H9 (cell line): ENCODE data around the gene IGSF22. TPM values are rescaled to one million over a fixed set of nuclear protein-coding genes. Genes with fewer than 3 reads are reported as not detected.
A peak's percentile ranks its signal among the peaks of the same experiment; 100 is the strongest.
"Not testable (repeated sequence)": the region's sequence is repeated elsewhere in the genome, so short reads cannot be mapped to it uniquely, and the experiment has no call there.

Experiments used
- DNase-seq: peaks from one replicate; pipeline ENCODE4 v3.0.0-alpha.2; 2017
- H2AFZ ChIP-seq: one replicate; pipeline ENCODE4 v1.6.1; 2013; ENCODE audit warnings: mild to moderate bottlenecking, low read length, control low read depth, moderate library complexity
- H2AK5ac ChIP-seq: 2 replicates; pipeline ENCODE4 v1.6.1; 2013; ENCODE audit warnings: low read length, control low read depth, mixed read lengths; ENCODE audit not compliant: insufficient read length
- H2BK120ac ChIP-seq: one replicate; pipeline ENCODE4 v1.6.1; 2013; ENCODE audit warnings: low read depth, mild to moderate bottlenecking, low read length, control low read depth, inconsistent platforms; ENCODE audit not compliant: poor library complexity, severe bottlenecking
- H2BK12ac ChIP-seq: 2 replicates; pipeline ENCODE4 v1.6.1; 2013; ENCODE audit warnings: low read length, control low read depth, mixed read lengths, low read depth; ENCODE audit not compliant: insufficient read length
- H2BK15ac ChIP-seq: 2 replicates; pipeline ENCODE4 v1.6.1; 2013; ENCODE audit warnings: low read depth, low read length, control low read depth
- H2BK20ac ChIP-seq: one replicate; pipeline ENCODE4 v1.6.1; 2013; ENCODE audit warnings: low read depth, mild to moderate bottlenecking, low read length, control low read depth, inconsistent platforms; ENCODE audit not compliant: poor library complexity, severe bottlenecking
- H2BK5ac ChIP-seq: 2 replicates; pipeline ENCODE4 v1.6.1; 2013; ENCODE audit warnings: low read length, control low read depth, mixed read lengths; ENCODE audit not compliant: insufficient read length
- H3K14ac ChIP-seq: 2 replicates; pipeline ENCODE4 v1.6.1; 2013; ENCODE audit warnings: low read length, control low read depth; ENCODE audit not compliant: insufficient read depth
- H3K18ac ChIP-seq: 2 replicates; pipeline ENCODE4 v1.6.1; 2013; ENCODE audit warnings: low read depth, mild to moderate bottlenecking, mixed read lengths, low read length, control low read depth; ENCODE audit not compliant: insufficient read length
- H3K23ac ChIP-seq: 2 replicates; pipeline ENCODE4 v1.6.1; 2013; ENCODE audit warnings: low read length, control low read depth, mixed read lengths, low read depth; ENCODE audit not compliant: insufficient read length
- H3K23me2 ChIP-seq: 2 replicates; pipeline ENCODE4 v1.6.1; 2013; ENCODE audit warnings: low read depth, mild to moderate bottlenecking, mixed read lengths, low read length, control low read depth; ENCODE audit not compliant: insufficient read length, poor library complexity, severe bottlenecking
- H3K27ac ChIP-seq: 2 replicates; pipeline ENCODE4 v1.5.1; 2013; ENCODE audit warnings: low read length, control low read depth, mixed read lengths, low read depth; ENCODE audit not compliant: insufficient read length
- H3K27me3 ChIP-seq: 2 replicates; pipeline ENCODE4 v1.6.1; 2013; ENCODE audit warnings: low read length, control low read depth, inconsistent platforms; ENCODE audit not compliant: insufficient read depth
- H3K4ac ChIP-seq: 2 replicates; pipeline ENCODE4 v1.6.1; 2013; ENCODE audit warnings: low read depth, mild to moderate bottlenecking, control low read depth, inconsistent platforms, low read length, moderate library complexity
- H3K4me1 ChIP-seq: 2 replicates; pipeline ENCODE4 v1.6.1; 2013; ENCODE audit warnings: low read length, control low read depth, inconsistent platforms; ENCODE audit not compliant: insufficient read depth
- H3K4me2 ChIP-seq: 2 replicates; pipeline ENCODE4 v1.6.1; 2013; ENCODE audit warnings: low read length, control low read depth, mixed read lengths; ENCODE audit not compliant: insufficient read length, insufficient read depth
- H3K56ac ChIP-seq: 2 replicates; pipeline ENCODE4 v1.6.1; 2013; ENCODE audit warnings: low read depth, mild to moderate bottlenecking, mixed read lengths, low read length, control low read depth; ENCODE audit not compliant: insufficient read length
- H3K79me1 ChIP-seq: 2 replicates; pipeline ENCODE4 v1.6.1; 2013; ENCODE audit warnings: low read depth, mild to moderate bottlenecking, moderate library complexity, low read length, control low read depth, inconsistent platforms; ENCODE audit not compliant: insufficient read depth, poor library complexity, severe bottlenecking
- H3K79me2 ChIP-seq: 2 replicates; pipeline ENCODE4 v1.6.1; 2013; ENCODE audit warnings: low read length, control low read depth, inconsistent platforms; ENCODE audit not compliant: insufficient read depth
- H3K9ac ChIP-seq: 2 replicates; pipeline ENCODE4 v1.6.1; 2013; ENCODE audit warnings: low read length, control low read depth, mixed read lengths; ENCODE audit not compliant: insufficient read length; ENCODE audit errors: extremely low read depth
- H3K9me3 ChIP-seq: one replicate; pipeline ENCODE4 v1.6.1; 2013; ENCODE audit warnings: low read depth, low read length, inconsistent platforms; ENCODE audit not compliant: control insufficient read depth
- H3T11ph ChIP-seq: one replicate; pipeline ENCODE4 v1.6.1; 2013; ENCODE audit warnings: mild to moderate bottlenecking, low read length, control low read depth, inconsistent platforms
- H4K20me1 ChIP-seq: one replicate; pipeline ENCODE4 v1.6.1; 2013; ENCODE audit not compliant: control insufficient read depth, insufficient read length, insufficient read depth
- H4K5ac ChIP-seq: 2 replicates; pipeline ENCODE4 v1.6.1; 2013; ENCODE audit warnings: low read depth, mild to moderate bottlenecking, mixed read lengths, low read length, control low read depth; ENCODE audit not compliant: insufficient read length
- H4K8ac ChIP-seq: replicated peaks from 2 replicates; pipeline ENCODE4 v1.6.1; 2013; ENCODE audit warnings: low read length, control low read depth, mixed read lengths, low read depth; ENCODE audit not compliant: insufficient read length
- H4K91ac ChIP-seq: 2 replicates; pipeline ENCODE4 v1.6.1; 2013; ENCODE audit warnings: low read depth, mild to moderate bottlenecking, moderate library complexity, mixed read lengths, low read length, control low read depth; ENCODE audit not compliant: insufficient read length
- H3K27ac Mint-ChIP-seq, 3 experiments: 2 replicates in 2 of 3; 3 replicates in 1 of 3; pipeline ENCODE4 v1.8.0; 2020 to 2021; ENCODE audit warnings: mixed read lengths in 3 of 3, mild to moderate bottlenecking in 1 of 3, moderate library complexity in 1 of 3
- H3K27me3 Mint-ChIP-seq: 2 replicates; pipeline ENCODE4 v1.8.0; 2021; ENCODE audit warnings: low read depth, mild to moderate bottlenecking, moderate library complexity, mixed read lengths
- H3K36me3 Mint-ChIP-seq, 3 experiments: 2 replicates in 2 of 3; 3 replicates in 1 of 3; pipeline ENCODE4 v1.8.0; 2020 to 2021; ENCODE audit warnings: low read depth in 3 of 3, mixed read lengths in 3 of 3; ENCODE audit not compliant: insufficient read depth in 1 of 3
- H3K4me1 Mint-ChIP-seq, 2 experiments: 2 replicates each; pipeline ENCODE4 v1.8.0; 2020; ENCODE audit warnings: mixed read lengths in 2 of 2
- H3K4me3 Mint-ChIP-seq, 2 experiments: 2 replicates in 1 of 2; 3 replicates in 1 of 2; pipeline ENCODE4 v1.8.0; 2020 to 2021; ENCODE audit warnings: mild to moderate bottlenecking in 2 of 2, mixed read lengths in 2 of 2, moderate library complexity in 1 of 2
- H3K9me3 Mint-ChIP-seq, 2 experiments: 2 replicates in 1 of 2; 3 replicates in 1 of 2; pipeline ENCODE4 v1.8.0; 2020; ENCODE audit warnings: mild to moderate bottlenecking in 2 of 2, mixed read lengths in 2 of 2, moderate library complexity in 1 of 2
- WGBS: extraction: QIAGEN DNeasy Blood & Tissue Kit; methylation state at CpG from one replicate; pipeline ENCODE4 v1.1.7; 2013; ENCODE audit warnings: missing lambda C conversion rate, low lambda C conversion rate, mixed read lengths; ENCODE audit not compliant: insufficient read length; ENCODE audit errors: extremely low coverage; 5-methylcytosine and 5-hydroxymethylcytosine counted together
- total RNA-seq: library from RNA; stranded (reverse); gene quantifications from 2 replicates; pipeline ENCODE4 v1.2.1, GENCODE V29; 2021
- TF ChIP-seq, protein P1 (sequence below): fragments of 200-600 bp; sonication (generic); conservative IDR thresholded peaks from 3 replicates; pipeline ENCODE4 v1.8.0; 2021; ENCODE audit warnings: antibody characterized with exemption, mild to moderate bottlenecking

The IGSF22 gene
- total RNA-seq, 1 experiment from 2014 or later: 0.35 TPM

DNA sequence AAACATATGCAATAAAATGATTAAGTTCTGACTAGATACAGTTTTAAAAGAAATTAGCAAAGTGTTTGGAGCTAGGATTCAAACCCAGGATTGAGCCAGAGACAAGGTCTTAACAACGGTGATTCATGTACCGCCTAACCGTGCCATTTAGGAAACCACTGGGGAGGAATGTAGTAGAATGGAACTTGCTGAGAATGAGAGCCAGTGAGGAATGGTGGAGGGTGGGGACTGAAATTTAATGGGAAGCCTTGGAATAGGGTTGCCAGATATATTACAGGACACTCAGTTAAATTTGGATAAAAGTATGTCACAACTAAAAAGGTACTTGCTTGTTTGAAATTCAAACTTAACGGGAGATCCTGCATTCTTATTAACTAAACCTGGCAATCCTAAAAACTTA, 57.9 kb downstream of the IGSF22 start:
- Histone ChIP-seq H3K23me2 (no peaks in the 10 kb centered on the region), H4K91ac (no peak overlapping the region), H2AFZ (no peak overlapping the region), H3K56ac (no peak overlapping the region), H2BK20ac (no peak overlapping the region), H3K9ac (no peak overlapping the region), H4K5ac (no peak overlapping the region), H3K27me3 (no peaks in the 10 kb centered on the region), H4K20me1 (no peaks in the 10 kb centered on the region), H3K4me1 (no peaks in the 10 kb centered on the region), H2BK12ac (no peak overlapping the region), H3K4me2 (no peak overlapping the region), H3K79me2 (no peaks in the 10 kb centered on the region), H3T11ph (no peak overlapping the region), H3K27ac (no peak overlapping the region), H3K79me1 (no peaks in the 10 kb centered on the region), H3K23ac (no peak overlapping the region), H3K4ac (no peak overlapping the region), H3K9me3 (no peaks in the 10 kb centered on the region), H3K18ac (no peak overlapping the region), H4K8ac (no peak overlapping the region), H2BK5ac (no peak overlapping the region), H3K14ac (no peak overlapping the region), H2BK15ac (no peak overlapping the region), H2BK120ac (no peak overlapping the region), H2AK5ac (no peak overlapping the region)
- WGBS: no CpG with 5 or more reads among the region's 4 CpGs
- Mint-ChIP-seq H3K4me3 (no peak overlapping the region), H3K27me3 (peaks cover 9% of the 10 kb centered on the region), H3K27ac (0 out of 7 replicates have a peak overlapping the region, but pooled peaks of 1 of the 3 experiments have one; percentile 45), H3K4me1 (peaks cover 14 to 15% of the 10 kb centered on the region in 2 experiments), H3K36me3 (no peaks in the 10 kb centered on the region), H3K9me3 (no peaks in the 10 kb centered on the region)
- TF ChIP-seq, protein P1, sequence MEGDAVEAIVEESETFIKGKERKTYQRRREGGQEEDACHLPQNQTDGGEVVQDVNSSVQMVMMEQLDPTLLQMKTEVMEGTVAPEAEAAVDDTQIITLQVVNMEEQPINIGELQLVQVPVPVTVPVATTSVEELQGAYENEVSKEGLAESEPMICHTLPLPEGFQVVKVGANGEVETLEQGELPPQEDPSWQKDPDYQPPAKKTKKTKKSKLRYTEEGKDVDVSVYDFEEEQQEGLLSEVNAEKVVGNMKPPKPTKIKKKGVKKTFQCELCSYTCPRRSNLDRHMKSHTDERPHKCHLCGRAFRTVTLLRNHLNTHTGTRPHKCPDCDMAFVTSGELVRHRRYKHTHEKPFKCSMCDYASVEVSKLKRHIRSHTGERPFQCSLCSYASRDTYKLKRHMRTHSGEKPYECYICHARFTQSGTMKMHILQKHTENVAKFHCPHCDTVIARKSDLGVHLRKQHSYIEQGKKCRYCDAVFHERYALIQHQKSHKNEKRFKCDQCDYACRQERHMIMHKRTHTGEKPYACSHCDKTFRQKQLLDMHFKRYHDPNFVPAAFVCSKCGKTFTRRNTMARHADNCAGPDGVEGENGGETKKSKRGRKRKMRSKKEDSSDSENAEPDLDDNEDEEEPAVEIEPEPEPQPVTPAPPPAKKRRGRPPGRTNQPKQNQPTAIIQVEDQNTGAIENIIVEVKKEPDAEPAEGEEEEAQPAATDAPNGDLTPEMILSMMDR: no peak
- no peak for DNase-seq

DNA sequence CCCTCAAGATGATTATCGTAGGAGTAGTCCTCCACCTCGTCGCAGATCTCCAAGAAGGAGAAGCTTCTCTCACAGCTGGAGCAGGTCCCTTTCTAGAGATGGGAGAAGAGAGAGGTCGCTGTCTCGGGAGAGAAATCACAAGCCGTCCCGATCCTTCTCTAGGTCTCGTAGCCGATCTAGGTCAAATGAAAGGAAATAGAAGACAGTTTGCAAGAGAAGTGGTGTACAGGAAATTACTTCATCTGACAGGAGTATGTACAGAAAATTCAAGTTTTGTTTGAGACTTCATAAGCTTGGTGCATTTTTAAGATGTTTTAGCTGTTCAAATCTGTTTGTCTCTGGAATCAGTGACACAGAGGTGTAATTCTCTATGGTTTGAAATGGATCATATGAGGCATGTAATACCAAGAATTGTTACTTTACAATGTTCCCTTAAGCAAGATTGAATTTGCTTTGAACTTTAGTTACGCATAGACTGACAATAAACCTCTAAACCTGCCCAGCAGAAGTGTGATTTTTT, 60.6 kb downstream of the IGSF22 start:
- not testable (repeated sequence) for H2AFZ ChIP-seq, H3K36me3 Mint-ChIP-seq, H2BK20ac ChIP-seq, H3K14ac ChIP-seq, H2AK5ac ChIP-seq, H4K5ac ChIP-seq, H3K9me3 ChIP-seq, H4K20me1 ChIP-seq, H3K4me3 Mint-ChIP-seq, H3K27ac Mint-ChIP-seq, H4K8ac ChIP-seq, H3K9ac ChIP-seq, H3K4me2 ChIP-seq, H3K79me1 ChIP-seq, H3K4me1 ChIP-seq, H3K4ac ChIP-seq, H3K9me3 Mint-ChIP-seq, H3K27me3 ChIP-seq, H2BK15ac ChIP-seq, H3K27ac ChIP-seq, H2BK5ac ChIP-seq, DNase-seq, H3K18ac ChIP-seq, H3K23me2 ChIP-seq, H3K79me2 ChIP-seq, H4K91ac ChIP-seq, H3K56ac ChIP-seq, H3T11ph ChIP-seq, H2BK120ac ChIP-seq, H3K23ac ChIP-seq, H2BK12ac ChIP-seq
- Mint-ChIP-seq H3K4me1 (peaks cover 14 to 15% of the 10 kb centered on the region in 2 experiments), H3K27me3 (peaks cover 28% of the 10 kb centered on the region)
- no CpG with 5 or more reads among the region's 10 CpGs for WGBS
